Measurements from ENCODE around the gene GPR148.

DNA sequence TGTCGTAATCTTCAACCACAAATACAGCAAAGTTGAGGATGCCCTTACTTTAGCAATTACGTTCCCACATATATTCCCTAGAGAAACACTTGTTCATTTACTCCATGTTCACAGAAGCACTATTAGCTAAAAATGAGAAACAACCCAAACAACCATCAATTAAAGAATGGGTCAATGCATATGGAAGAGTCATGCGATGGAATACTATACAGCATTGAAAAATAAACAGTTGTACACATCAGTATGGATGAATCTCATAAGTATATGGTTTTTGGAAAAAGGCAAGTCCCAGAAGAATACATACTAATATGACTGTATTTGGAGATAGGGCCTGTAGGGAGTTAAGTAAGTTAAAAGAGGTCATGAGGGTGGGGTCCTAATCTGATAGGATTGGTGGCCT, 6.3 kb downstream of the GPR148 start:
- TF ChIP-seq, protein P1, sequence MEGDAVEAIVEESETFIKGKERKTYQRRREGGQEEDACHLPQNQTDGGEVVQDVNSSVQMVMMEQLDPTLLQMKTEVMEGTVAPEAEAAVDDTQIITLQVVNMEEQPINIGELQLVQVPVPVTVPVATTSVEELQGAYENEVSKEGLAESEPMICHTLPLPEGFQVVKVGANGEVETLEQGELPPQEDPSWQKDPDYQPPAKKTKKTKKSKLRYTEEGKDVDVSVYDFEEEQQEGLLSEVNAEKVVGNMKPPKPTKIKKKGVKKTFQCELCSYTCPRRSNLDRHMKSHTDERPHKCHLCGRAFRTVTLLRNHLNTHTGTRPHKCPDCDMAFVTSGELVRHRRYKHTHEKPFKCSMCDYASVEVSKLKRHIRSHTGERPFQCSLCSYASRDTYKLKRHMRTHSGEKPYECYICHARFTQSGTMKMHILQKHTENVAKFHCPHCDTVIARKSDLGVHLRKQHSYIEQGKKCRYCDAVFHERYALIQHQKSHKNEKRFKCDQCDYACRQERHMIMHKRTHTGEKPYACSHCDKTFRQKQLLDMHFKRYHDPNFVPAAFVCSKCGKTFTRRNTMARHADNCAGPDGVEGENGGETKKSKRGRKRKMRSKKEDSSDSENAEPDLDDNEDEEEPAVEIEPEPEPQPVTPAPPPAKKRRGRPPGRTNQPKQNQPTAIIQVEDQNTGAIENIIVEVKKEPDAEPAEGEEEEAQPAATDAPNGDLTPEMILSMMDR (conservative IDR thresholded peaks at IDR 0.05 in 1 of 2, IDR thresholded peaks at IDR 0.05 in 1 of 2; ENCODE audit: extremely low read depth in 1 of 2, insufficient read depth in 1 of 2, low read depth in 1 of 2, low read length in 2 of 2), result no peak
- no peak for TF ChIP-seq EZH2 (IDR thresholded peaks at IDR 0.05; ENCODE audit: borderline replicate concordance, low read length)
